Trophoblast cell (in vitro differentiated cells and primary cell): ENCODE data around the gene TAGLN.

Experiments
- DNase-seq, 2 donors: peaks; one replicate each; pipeline ENCODE4 v3.0.0-alpha.2; 2016
- H2AFZ ChIP-seq: 2 replicates; pipeline ENCODE4 v1.6.1; 2013; ENCODE audit warnings: low read length, moderate library complexity, mild to moderate bottlenecking; ENCODE audit not compliant: insufficient read depth, poor library complexity
- H2AK5ac ChIP-seq: 2 replicates; pipeline ENCODE4 v1.6.1; 2013; ENCODE audit warnings: mild to moderate bottlenecking, low read length
- H2BK120ac ChIP-seq: 2 replicates; pipeline ENCODE4 v1.6.1; 2013; ENCODE audit warnings: low read length, mild to moderate bottlenecking, moderate library complexity; ENCODE audit not compliant: insufficient read depth, poor library complexity
- H2BK12ac ChIP-seq: 2 replicates; pipeline ENCODE4 v1.6.1; 2013; ENCODE audit warnings: mild to moderate bottlenecking, low read length, moderate library complexity
- H2BK5ac ChIP-seq: 2 replicates; pipeline ENCODE4 v1.6.1; 2013; ENCODE audit warnings: low read length, low read depth, moderate library complexity, mild to moderate bottlenecking; ENCODE audit not compliant: poor library complexity
- H3K14ac ChIP-seq: 2 replicates; pipeline ENCODE4 v1.6.1; 2013; ENCODE audit warnings: mild to moderate bottlenecking, low read length
- H3K18ac ChIP-seq: 2 replicates; pipeline ENCODE4 v1.6.1; 2013; ENCODE audit warnings: mild to moderate bottlenecking, low read length
- H3K23ac ChIP-seq: 2 replicates; pipeline ENCODE4 v1.6.1; 2013; ENCODE audit warnings: low read length
- H3K27ac ChIP-seq: 2 replicates; pipeline ENCODE4 v1.5.1; 2013; ENCODE audit warnings: low read depth, mild to moderate bottlenecking, inconsistent platforms, low read length, moderate library complexity
- H3K27me3 ChIP-seq: 2 replicates; pipeline ENCODE4 v1.6.1; 2013; ENCODE audit warnings: inconsistent platforms, mild to moderate bottlenecking, low read length, moderate library complexity; ENCODE audit not compliant: insufficient read depth
- H3K36me3 ChIP-seq, 2 experiments: 1 replicate in 1 of 2; 2 replicates in 1 of 2; pipeline ENCODE4 v1.6.1; 2013; ENCODE audit warnings: low read length in 2 of 2, mild to moderate bottlenecking in 2 of 2, moderate library complexity in 1 of 2; ENCODE audit not compliant: insufficient read depth in 2 of 2, control insufficient read depth in 1 of 2
- H3K4ac ChIP-seq: 2 replicates; pipeline ENCODE4 v1.6.1; 2013; ENCODE audit warnings: low read depth, mild to moderate bottlenecking, low read length, moderate library complexity
- H3K4me1 ChIP-seq, 2 experiments: 1 replicate in 1 of 2; 2 replicates in 1 of 2; pipeline ENCODE4 v1.6.1; 2013; ENCODE audit warnings: low read length in 2 of 2, mild to moderate bottlenecking in 2 of 2, moderate library complexity in 1 of 2; ENCODE audit not compliant: insufficient read depth in 2 of 2, control insufficient read depth in 1 of 2
- H3K4me2 ChIP-seq: 2 replicates; pipeline ENCODE4 v1.6.1; 2013; ENCODE audit warnings: inconsistent platforms, mild to moderate bottlenecking, low read length, moderate library complexity
- H3K4me3 ChIP-seq: 2 replicates; pipeline ENCODE4 v1.5.1; 2013; ENCODE audit warnings: mild to moderate bottlenecking, low read depth, low read length, inconsistent platforms
- H3K79me1 ChIP-seq: one replicate; pipeline ENCODE4 v1.6.1; 2013; ENCODE audit warnings: low read length
- H3K79me2 ChIP-seq: 2 replicates; pipeline ENCODE4 v1.6.1; 2013; ENCODE audit warnings: low read length, mild to moderate bottlenecking; ENCODE audit not compliant: control insufficient read depth, insufficient read depth, poor library complexity
- H3K9ac ChIP-seq: 2 replicates; pipeline ENCODE4 v1.6.1; 2013; ENCODE audit warnings: mild to moderate bottlenecking, low read length
- H3K9me3 ChIP-seq: 2 replicates; pipeline ENCODE4 v1.6.1; 2013; ENCODE audit warnings: low read depth, mild to moderate bottlenecking, control low read depth, inconsistent platforms, low read length; ENCODE audit not compliant: insufficient read depth
- H4K12ac ChIP-seq: 2 replicates; pipeline ENCODE4 v1.6.1; 2013; ENCODE audit warnings: low read depth, mild to moderate bottlenecking, low read length, moderate library complexity
- H4K8ac ChIP-seq: 2 replicates; pipeline ENCODE4 v1.6.1; 2013; ENCODE audit warnings: low read depth, mild to moderate bottlenecking, low read length, moderate library complexity
- H4K91ac ChIP-seq: one replicate; pipeline ENCODE4 v1.6.1; 2013; ENCODE audit warnings: low read depth, mild to moderate bottlenecking, low read length, moderate library complexity
- WGBS: extraction: QIAGEN DNeasy Blood & Tissue Kit; methylation state at CpG from one replicate; pipeline ENCODE4 v1.1.7; 2013; ENCODE audit warnings: missing lambda C conversion rate; ENCODE audit not compliant: insufficient read length, insufficient coverage; ENCODE audit errors: extremely low coverage; 5-methylcytosine and 5-hydroxymethylcytosine counted together

Gene TAGLN

DNA sequence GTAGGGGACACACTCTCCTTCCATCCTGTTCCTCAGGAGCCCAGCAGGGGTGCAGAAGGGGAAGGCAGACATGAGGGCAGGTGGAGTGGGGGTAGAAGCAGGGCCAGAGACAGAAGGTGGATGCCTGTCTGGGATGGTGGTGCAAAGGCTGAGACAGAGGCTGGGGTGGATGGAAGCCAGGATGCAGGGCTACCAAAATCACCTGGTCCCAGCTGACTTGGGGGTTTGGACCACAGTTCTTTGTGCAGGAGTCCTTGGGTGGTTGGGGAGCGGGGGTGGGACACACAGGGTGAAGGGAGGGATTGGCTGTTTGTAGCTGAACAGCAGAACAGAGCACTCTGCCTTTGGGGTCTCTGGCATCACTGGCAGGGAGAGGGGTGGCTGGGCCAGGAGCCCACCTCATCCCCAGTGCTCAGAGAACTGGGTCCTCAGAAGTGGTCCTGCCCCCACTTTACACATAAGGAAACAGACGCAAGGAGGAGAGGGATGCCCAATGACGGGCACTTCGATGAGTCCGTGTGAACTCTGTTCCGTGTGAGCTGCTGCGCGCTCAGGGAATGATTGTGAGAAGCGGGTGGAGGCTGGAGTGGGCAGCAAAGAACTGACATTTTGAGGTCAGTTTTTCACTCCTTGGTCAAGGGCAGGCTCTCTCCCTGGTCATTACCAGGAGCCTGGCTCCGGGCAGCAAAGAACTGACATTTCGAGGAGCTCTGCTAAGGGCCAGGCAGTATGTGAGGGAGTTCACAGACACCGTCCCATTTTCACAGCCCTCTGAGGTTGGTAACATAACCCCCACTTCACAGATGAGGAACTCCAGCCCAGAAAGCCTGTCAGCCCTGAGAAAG lies 1.9 kb downstream of the TAGLN start:
- Histone ChIP-seq H3K4ac (peak overlapping the region; percentile 97), H3K27ac (peak overlapping the region; percentile 36), H3K18ac (no peak overlapping the region), H3K23ac (no peak overlapping the region), H2BK5ac (peak overlapping the region; percentile 10), H3K79me1 (peaks cover 26% of the 10 kb centered on the region), H3K14ac (peak overlapping the region; percentile 13), H3K27me3 (no peaks in the 10 kb centered on the region), H3K4me1 (peaks cover 52 to 57% of the 10 kb centered on the region in 2 experiments), H3K36me3 (peaks cover 49 to 50% of the 10 kb centered on the region in 2 experiments), H3K79me2 (peaks cover 40% of the 10 kb centered on the region), H2BK12ac (no peak overlapping the region), H4K8ac (no peak overlapping the region), H2BK120ac (peak overlapping the region; percentile 13), H4K12ac (no peak overlapping the region), H2AK5ac (no peak overlapping the region), H2AFZ (no peak overlapping the region), H3K4me3 (peak overlapping the region; percentile 85), H4K91ac (no peak overlapping the region), H3K9ac (peak overlapping the region; percentile 99), H3K4me2 (peak overlapping the region; percentile 82), H3K9me3 (no peaks in the 10 kb centered on the region)
- WGBS, result no CpG with 5 or more reads among the region's 12 CpGs
- DNase-seq, result no peak

DNA sequence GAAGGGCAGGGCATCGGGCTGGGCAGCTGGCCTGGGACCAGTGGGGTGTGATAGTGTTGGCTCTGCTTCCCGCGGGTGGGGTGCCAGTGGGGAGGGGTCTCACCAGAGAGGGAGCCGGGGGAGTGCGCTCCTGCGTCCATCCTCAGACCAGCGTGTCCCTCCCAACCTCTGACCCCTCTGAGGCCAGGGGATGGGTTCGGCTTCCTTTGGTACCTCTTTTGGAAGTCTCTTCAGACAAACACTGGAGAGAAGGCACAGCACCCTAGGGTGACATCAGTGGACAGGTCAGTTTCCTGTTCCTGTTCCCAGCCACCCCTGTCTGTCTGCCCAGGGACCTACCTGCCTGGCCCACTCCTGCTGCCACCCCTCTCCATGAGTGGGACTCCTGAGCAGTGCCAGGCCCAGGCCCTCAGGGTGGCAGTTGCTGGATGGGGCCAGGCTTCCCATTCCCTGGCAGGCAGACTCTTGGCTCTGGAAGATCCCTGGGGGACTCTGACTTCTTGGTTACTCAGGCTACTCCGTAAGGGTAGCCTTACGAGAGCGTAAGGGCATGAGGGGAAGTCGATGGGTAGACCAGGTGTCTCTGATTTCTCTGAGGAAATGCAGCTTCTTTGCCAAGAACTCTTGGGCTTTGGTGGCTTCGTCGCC lies 2.6 kb downstream of the TAGLN start:
- Histone ChIP-seq H3K27ac (peak overlapping the region; percentile 36), H3K18ac (peak overlapping the region; percentile 15), H3K79me2 (peaks cover 40% of the 10 kb centered on the region), H3K4me2 (peak overlapping the region; percentile 82), H3K36me3 (peaks cover 46 to 49% of the 10 kb centered on the region in 2 experiments), H4K91ac (no peak overlapping the region), H3K9me3 (no peaks in the 10 kb centered on the region), H3K4me3 (peak overlapping the region; percentile 27), H2BK120ac (peak overlapping the region; percentile 13), H4K8ac (no peak overlapping the region), H4K12ac (no peak overlapping the region), H3K23ac (no peak overlapping the region), H2AK5ac (no peak overlapping the region), H3K79me1 (peaks cover 26% of the 10 kb centered on the region), H2BK12ac (no peak overlapping the region), H2BK5ac (peak overlapping the region; percentile 10), H3K9ac (peak overlapping the region; percentile 9), H3K27me3 (no peaks in the 10 kb centered on the region), H3K4ac (peak overlapping the region; percentile 97), H2AFZ (no peak overlapping the region), H3K14ac (peak overlapping the region; percentile 13), H3K4me1 (peaks cover 54 to 61% of the 10 kb centered on the region in 2 experiments)
- WGBS, result no CpG with 5 or more reads among the region's 14 CpGs
- no peak for DNase-seq

GRCh38 chr11:117202386-117203068 lies 3.4 kb downstream of the TAGLN start:
- peaks cover 44 to 49% of the 10 kb centered on the region in 2 experiments for H3K36me3 ChIP-seq
- no peak for DNase-seq
- no peaks in the 10 kb centered on the region for H3K27me3 ChIP-seq
- H3K14ac ChIP-seq, result no peak overlapping the region
- peak overlapping the region; percentile 34 for H3K4ac ChIP-seq
- peak overlapping the region; percentile 48 for H3K9ac ChIP-seq
- no peak overlapping the region for H4K12ac ChIP-seq
- no peak overlapping the region for H4K8ac ChIP-seq
- H3K79me2 ChIP-seq, result peaks cover 40% of the 10 kb centered on the region
- H3K23ac ChIP-seq, result no peak overlapping the region
- no peak overlapping the region for H2BK12ac ChIP-seq
- H2BK120ac ChIP-seq, result no peak overlapping the region
- no peak overlapping the region for H3K4me3 ChIP-seq
- H3K4me2 ChIP-seq, result peak overlapping the region; percentile 82
- H4K91ac ChIP-seq, result no peak overlapping the region
- no peak overlapping the region for H3K18ac ChIP-seq
- peaks cover 26% of the 10 kb centered on the region for H3K79me1 ChIP-seq
- WGBS, result no CpG with 5 or more reads among the region's 7 CpGs
- H3K9me3 ChIP-seq, result no peaks in the 10 kb centered on the region
- peaks cover 48 to 59% of the 10 kb centered on the region in 2 experiments for H3K4me1 ChIP-seq
- H3K27ac ChIP-seq, result no peak overlapping the region
- H2BK5ac ChIP-seq, result no peak overlapping the region
- H2AFZ ChIP-seq, result no peak overlapping the region
- H2AK5ac ChIP-seq, result no peak overlapping the region

GRCh38 chr11:117203069-117203407 lies 3.9 kb downstream of the TAGLN start:
- Histone ChIP-seq H3K27ac (no peak overlapping the region), H3K27me3 (no peaks in the 10 kb centered on the region), H4K8ac (no peak overlapping the region), H2BK120ac (no peak overlapping the region), H2AK5ac (no peak overlapping the region), H4K12ac (no peak overlapping the region), H3K4me1 (peaks cover 43 to 54% of the 10 kb centered on the region in 2 experiments), H3K79me2 (peaks cover 39% of the 10 kb centered on the region), H2AFZ (no peak overlapping the region), H3K36me3 (peaks cover 44 to 49% of the 10 kb centered on the region in 2 experiments), H4K91ac (no peak overlapping the region), H3K9ac (no peak overlapping the region), H3K9me3 (no peaks in the 10 kb centered on the region), H3K79me1 (peaks cover 21% of the 10 kb centered on the region), H3K4me2 (no peak overlapping the region), H2BK12ac (no peak overlapping the region), H2BK5ac (no peak overlapping the region), H3K4me3 (no peak overlapping the region), H3K14ac (no peak overlapping the region), H3K23ac (no peak overlapping the region), H3K18ac (no peak overlapping the region), H3K4ac (no peak overlapping the region)
- no CpG with 5 or more reads among the region's 10 CpGs for WGBS
- DNase-seq, result no peak
